Fibroblast of lung (primary cell): Measurements from ENCODE around the gene EVA1B.

Source experiments
- EZH2 ChIP-seq: IDR thresholded peaks from 2 replicates; pipeline ENCODE4 v1.5.1; 2012; ENCODE audit warnings: low read length, control low read depth, mild to moderate bottlenecking; ENCODE audit errors: missing control alignments
- TF ChIP-seq, protein P1 (sequence below), 2 donors: IDR thresholded peaks in 1 of 2; conservative IDR thresholded peaks in 1 of 2; 1 replicate in 1 of 2; 2 replicates in 1 of 2; pipeline ENCODE4 v1.5.1; 2011 to 2012; ENCODE audit warnings: low read length in 2 of 2, control low read depth in 1 of 2, inconsistent platforms in 1 of 2, low read depth in 1 of 2, mild to moderate bottlenecking in 1 of 2

DNA sequence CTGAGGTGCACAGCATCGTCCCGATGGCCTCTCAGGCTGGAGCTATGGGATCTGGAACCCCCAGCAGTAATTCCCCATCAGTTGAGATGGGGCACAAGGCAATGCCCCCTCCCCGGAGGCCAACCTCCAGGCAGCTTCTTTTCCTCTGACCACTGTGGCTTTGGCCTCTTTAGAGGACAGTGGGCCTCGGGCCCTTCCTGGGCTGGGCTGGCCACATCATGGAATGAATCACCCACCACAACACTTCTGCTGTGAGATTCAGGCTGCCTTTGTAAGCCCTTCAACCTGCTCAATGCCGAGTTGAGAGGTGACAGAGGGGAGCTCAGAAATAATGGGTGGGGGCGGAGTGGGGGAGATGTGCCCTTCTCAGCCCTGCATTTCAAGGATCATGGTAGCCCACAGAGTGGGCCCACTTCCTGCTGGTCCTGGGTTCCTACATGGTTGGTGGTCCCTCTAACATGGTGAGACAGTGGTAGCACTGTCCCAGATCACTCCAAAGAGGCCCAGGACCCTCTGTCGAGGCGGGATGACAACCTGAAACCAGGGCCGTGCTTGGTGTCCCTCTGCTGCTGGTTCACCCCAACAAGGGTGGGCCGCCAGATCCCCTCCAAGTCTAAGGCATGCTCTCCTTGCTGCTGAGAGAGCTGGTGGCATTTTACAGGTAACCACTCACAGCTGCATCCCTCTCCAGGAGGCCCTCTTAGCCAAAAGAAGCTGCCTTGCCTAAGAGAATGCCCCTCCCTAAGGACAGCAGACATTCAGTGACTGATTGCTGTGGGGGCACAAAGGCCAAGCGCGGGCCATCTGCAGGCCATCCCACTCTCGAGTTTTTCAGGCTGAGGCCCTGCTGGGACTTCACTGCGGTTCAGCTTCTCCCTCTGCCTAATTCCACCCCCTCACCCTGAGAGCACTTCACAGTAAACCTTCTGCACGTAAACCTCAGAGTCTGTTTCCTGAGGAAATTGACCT is 29.7 kb upstream of the EVA1B start:
- TF ChIP-seq, protein P1, sequence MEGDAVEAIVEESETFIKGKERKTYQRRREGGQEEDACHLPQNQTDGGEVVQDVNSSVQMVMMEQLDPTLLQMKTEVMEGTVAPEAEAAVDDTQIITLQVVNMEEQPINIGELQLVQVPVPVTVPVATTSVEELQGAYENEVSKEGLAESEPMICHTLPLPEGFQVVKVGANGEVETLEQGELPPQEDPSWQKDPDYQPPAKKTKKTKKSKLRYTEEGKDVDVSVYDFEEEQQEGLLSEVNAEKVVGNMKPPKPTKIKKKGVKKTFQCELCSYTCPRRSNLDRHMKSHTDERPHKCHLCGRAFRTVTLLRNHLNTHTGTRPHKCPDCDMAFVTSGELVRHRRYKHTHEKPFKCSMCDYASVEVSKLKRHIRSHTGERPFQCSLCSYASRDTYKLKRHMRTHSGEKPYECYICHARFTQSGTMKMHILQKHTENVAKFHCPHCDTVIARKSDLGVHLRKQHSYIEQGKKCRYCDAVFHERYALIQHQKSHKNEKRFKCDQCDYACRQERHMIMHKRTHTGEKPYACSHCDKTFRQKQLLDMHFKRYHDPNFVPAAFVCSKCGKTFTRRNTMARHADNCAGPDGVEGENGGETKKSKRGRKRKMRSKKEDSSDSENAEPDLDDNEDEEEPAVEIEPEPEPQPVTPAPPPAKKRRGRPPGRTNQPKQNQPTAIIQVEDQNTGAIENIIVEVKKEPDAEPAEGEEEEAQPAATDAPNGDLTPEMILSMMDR (conservative IDR thresholded peaks at IDR 0.05 in 1 of 2, IDR thresholded peaks at IDR 0.05 in 1 of 2; ENCODE audit: low read depth in 1 of 2, low read length in 2 of 2): no peak
- TF ChIP-seq EZH2: no peak
